Stimulated activated CD4-positive, alpha-beta T cell treated with anti-CD3 and anti-CD28 coated beads, Interleukin-1b, Interleukin-23, amount 100 ng/mL, for 48 hours (primary cell): ENCODE measurements around the gene SYTL3.
"Not testable (repeated sequence)": the region's sequence is repeated elsewhere in the genome, so short reads cannot be mapped to it uniquely, and the experiment has no call there.

ENCODE experiments used
- DNase-seq: peaks from one replicate; pipeline ENCODE4 v3.0.0-alpha.2; 2020

The SYTL3 gene

GRCh38 chr6:158701268-158701667 is 51.4 kb downstream of the SYTL3 start:
- not testable (repeated sequence) for DNase-seq

- DNase-seq = no peak
These were observed 53.4 kb downstream of the SYTL3 start for GRCh38 chr6:158703111-158703836.

GRCh38 chr6:158703837-158704822 is 54.3 kb downstream of the SYTL3 start:
- peak; percentile 67 for DNase-seq

GRCh38 chr6:158705386-158706126 is 55.7 kb downstream of the SYTL3 start:
- DNase-seq = no peak

- no peak for DNase-seq
These were observed 56.6 kb downstream of the SYTL3 start for GRCh38 chr6:158706369-158706982.

- no peak for DNase-seq
These were observed 57.4 kb downstream of the SYTL3 start for GRCh38 chr6:158707120-158707820.

- no peak for DNase-seq
These were observed 58.0 kb downstream of the SYTL3 start for GRCh38 chr6:158707821-158708195.

GRCh38 chr6:158708239-158708638 is 58.4 kb downstream of the SYTL3 start:
- DNase-seq = no peak

GRCh38 chr6:158709809-158710208 is 60.0 kb downstream of the SYTL3 start:
- no peak for DNase-seq

GRCh38 chr6:158711264-158711663 is 61.4 kb downstream of the SYTL3 start:
- DNase-seq = no peak

GRCh38 chr6:158713469-158713868 is 63.6 kb downstream of the SYTL3 start:
- no peak for DNase-seq

- DNase-seq = no peak
These were observed 64.9 kb downstream of the SYTL3 start for GRCh38 chr6:158714706-158715105.

GRCh38 chr6:158715330-158716311 is 65.8 kb downstream of the SYTL3 start:
- no peak for DNase-seq

- DNase-seq = no peak
These were observed 67.8 kb downstream of the SYTL3 start for GRCh38 chr6:158717341-158718330.

GRCh38 chr6:158718461-158719046 is 68.7 kb downstream of the SYTL3 start:
- DNase-seq = no peak

- DNase-seq = no peak
These were observed 72.4 kb downstream of the SYTL3 start for GRCh38 chr6:158722176-158722729.

- no peak for DNase-seq
These were observed 75.8 kb downstream of the SYTL3 start for GRCh38 chr6:158725704-158726103.

- no peak for DNase-seq
These were observed 80.2 kb downstream of the SYTL3 start for GRCh38 chr6:158729906-158730540.
